AG10803 (cell line): ENCODE results near the gene SV2C.
A peak's percentile ranks its signal among the peaks of the same experiment; 100 is the strongest.

Experiments used
- DNase-seq: peaks from one replicate; pipeline ENCODE4 v3.0.0; 2010; ENCODE audit warnings: low read depth
- H3K4me3 ChIP-seq: 2 replicates; pipeline ENCODE4 v1.5.1; 2011; ENCODE audit warnings: mild to moderate bottlenecking, low read length, control low read depth
- CTCF ChIP-seq: conservative IDR thresholded peaks from 2 replicates; pipeline ENCODE4 v1.5.1; 2011; ENCODE audit warnings: mild to moderate bottlenecking, low read length, control low read depth, inconsistent platforms

SV2C gene

GRCh38 chr5:76399268-76399667 is 316.1 kb downstream of the SV2C start:
- H3K4me3 ChIP-seq = no peak overlapping the region
- TF ChIP-seq CTCF = no peak
- DNase-seq = no peak

- H3K4me3 ChIP-seq = no peak overlapping the region
- no peak for TF ChIP-seq CTCF
- no peak for DNase-seq
Observed at GRCh38 chr5:76400466-76400865, 317.3 kb downstream of the SV2C start.

- no peak overlapping the region for H3K4me3 ChIP-seq
- DNase-seq = no peak
- TF ChIP-seq CTCF = no peak
Observed at GRCh38 chr5:76401801-76402250, 318.6 kb downstream of the SV2C start.

GRCh38 chr5:76402251-76402885 is 319.2 kb downstream of the SV2C start:
- DNase-seq = no peak
- peak overlapping the region; percentile 54 for H3K4me3 ChIP-seq
- TF ChIP-seq CTCF = no peak

GRCh38 chr5:76402886-76403765 is 319.9 kb downstream of the SV2C start, which contains the start of gene IQGAP2:
TSS of gene IQGAP2 (plus strand) at chr5:76403285. CDS start at chr5:76403546, 261 bp downstream.
- TF ChIP-seq CTCF = no peak; the same call in 1 of the 2 replicates

More at GRCh38 chr5:76402886-76403765, 319.9 kb downstream of the SV2C start, which contains the start of gene IQGAP2:
- peak within 1 kb of the TSS; percentile 54 for H3K4me3 ChIP-seq
- DNase-seq = peak; percentile 15
